ENCODE results near the gene IL2RA.
"Not testable (repeated sequence)": the region's sequence is repeated elsewhere in the genome, so short reads cannot be mapped to it uniquely, and the experiment has no call there.

IL2RA gene

DNA sequence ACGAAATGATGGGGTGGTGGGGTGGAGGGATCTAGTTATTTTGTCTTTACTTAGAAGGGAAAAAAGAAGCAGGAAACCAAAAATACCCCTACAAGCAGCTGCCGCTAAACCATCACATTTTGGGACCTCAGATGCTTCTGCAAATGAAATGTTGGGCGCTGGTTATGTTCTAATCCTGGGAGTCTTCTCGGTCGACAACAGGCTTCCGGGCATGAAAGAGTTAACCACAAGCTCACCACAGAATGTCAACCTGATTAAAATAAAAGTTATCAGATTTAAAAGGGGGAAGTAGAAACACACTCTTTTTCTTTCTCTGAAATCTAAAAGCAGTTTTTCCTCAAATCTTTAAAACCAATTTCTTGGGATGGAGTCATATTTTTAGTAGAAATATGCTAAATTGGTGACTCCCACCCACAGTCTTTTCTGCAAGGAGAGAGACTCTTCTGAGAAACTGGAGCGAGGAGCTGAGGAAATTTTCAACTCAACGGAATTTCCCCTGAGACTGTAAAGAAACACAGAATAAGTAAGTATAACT lies 16.8 kb downstream of the IL2RA start:
- Mint-ChIP-seq H3K27ac (peak overlapping the region; percentile 99), H3K4me3 (peak overlapping the region; percentile 73), H3K4me1 (ENCODE audit: low read depth) (peaks cover 89% of the 10 kb centered on the region), H3K9me3 (no peaks in the 10 kb centered on the region), H3K36me3 (ENCODE audit: low read depth) (peaks cover 96% of the 10 kb centered on the region), H3K27me3 (no peaks in the 10 kb centered on the region)
- DNase-seq = peak; percentile 44

DNA sequence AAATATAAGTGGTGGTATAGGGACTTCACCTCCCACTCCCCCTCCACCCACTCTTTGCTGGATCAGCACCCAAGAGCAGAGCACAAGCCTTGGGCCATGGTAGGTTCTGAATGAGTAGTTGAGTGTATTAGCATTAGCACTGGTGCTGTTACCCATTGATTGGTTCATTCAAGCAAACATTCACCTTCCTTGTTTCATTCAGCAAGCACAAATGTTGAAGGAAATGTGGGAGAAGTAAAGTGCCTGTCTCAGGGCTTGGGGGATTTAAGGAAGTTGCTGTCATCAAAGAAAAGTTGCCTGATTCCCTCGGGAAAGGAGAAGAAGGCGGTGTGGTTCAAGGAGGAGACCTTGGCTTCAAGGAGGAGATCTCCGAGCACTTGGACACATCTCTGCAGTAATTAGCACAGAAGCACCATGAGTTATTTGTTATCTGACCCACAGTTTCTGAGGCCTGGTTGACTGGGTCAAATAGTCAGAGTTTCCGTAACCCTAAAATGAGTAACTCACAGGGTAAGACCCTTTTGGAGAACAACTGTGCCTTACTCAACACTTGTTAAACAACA lies 17.3 kb downstream of the IL2RA start:
- peaks cover 96% of the 10 kb centered on the region for H3K36me3 Mint-ChIP-seq (ENCODE audit: low read depth)
- H3K4me3 Mint-ChIP-seq = peak overlapping the region; percentile 73
- peak overlapping the region; percentile 99 for H3K27ac Mint-ChIP-seq
- H3K27me3 Mint-ChIP-seq = no peaks in the 10 kb centered on the region
- no peaks in the 10 kb centered on the region for H3K9me3 Mint-ChIP-seq
- peaks cover 89% of the 10 kb centered on the region for H3K4me1 Mint-ChIP-seq (ENCODE audit: low read depth)
- DNase-seq = peak; percentile 42

DNA sequence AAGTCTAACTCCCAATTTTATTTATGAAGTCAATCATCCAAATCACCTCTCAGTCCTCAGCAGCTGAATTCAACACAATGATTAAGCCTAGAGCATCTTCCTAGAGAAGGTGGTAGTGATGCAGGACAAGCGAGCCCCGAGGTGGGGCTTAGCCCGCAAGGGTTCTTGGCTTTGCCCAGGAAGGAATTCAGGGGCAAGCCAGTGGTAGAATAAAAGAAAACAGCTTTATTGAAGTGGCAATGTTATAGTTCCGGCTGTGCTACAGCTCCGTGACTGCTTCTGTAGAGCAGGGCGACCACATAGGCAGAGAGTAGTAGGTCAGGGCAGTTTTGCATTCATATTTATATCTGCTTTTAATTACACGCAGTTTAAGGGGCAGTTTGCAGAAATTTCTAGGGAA lies 18.1 kb downstream of the IL2RA start:
- Mint-ChIP-seq H3K9me3 (no peaks in the 10 kb centered on the region), H3K27me3 (no peaks in the 10 kb centered on the region), H3K36me3 (ENCODE audit: low read depth) (peaks cover 96% of the 10 kb centered on the region), H3K27ac (peak overlapping the region; percentile 99), H3K4me1 (ENCODE audit: low read depth) (peaks cover 89% of the 10 kb centered on the region), H3K4me3 (peak overlapping the region; percentile 73)
- no peak for DNase-seq

DNA sequence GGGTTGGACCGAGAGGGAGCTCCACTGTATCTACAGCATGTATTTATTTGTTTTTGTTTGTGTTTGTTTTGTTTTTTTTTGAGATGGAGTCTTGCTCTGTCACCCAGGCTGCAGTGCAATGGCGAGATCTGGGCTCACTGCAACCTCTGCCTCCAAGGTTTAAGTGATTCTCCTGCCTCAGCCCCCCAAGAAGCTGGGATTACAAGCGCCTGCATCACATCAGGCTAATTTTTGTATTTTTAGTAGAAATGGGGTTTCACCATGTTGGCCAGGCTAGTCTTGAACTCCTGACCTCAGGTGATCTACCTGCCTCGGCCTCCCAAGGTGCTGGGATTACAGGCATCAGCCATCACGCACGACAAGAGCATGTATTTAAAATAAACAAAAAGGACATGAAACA lies 18.8 kb downstream of the IL2RA start:
- H3K9me3 Mint-ChIP-seq, H3K27me3 Mint-ChIP-seq: not testable (repeated sequence)
- H3K27ac Mint-ChIP-seq = peak overlapping the region; percentile 82
- peaks cover 96% of the 10 kb centered on the region for H3K36me3 Mint-ChIP-seq (ENCODE audit: low read depth)
- peak; percentile 25 for DNase-seq
- peaks cover 89% of the 10 kb centered on the region for H3K4me1 Mint-ChIP-seq (ENCODE audit: low read depth)
- H3K4me3 Mint-ChIP-seq = peak overlapping the region; percentile 25

DNA sequence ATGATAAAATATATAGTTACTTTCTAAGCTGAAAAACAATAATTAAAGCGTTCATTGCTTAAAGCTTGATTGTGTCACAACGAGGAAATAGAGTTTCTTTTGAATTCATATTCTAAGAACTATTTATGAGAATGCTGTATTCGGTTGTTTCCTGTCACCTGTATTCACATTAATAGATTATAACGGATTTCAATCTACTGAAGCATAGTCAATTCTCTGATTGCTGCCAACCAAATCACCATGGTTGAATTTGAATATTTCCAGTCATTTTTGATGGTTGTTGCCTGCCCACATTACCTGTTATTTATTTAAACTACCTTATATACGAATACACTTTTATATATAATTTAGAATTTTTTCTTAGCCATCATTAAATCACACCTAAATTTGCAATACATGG lies 22.0 kb downstream of the IL2RA start:
- no peaks in the 10 kb centered on the region for H3K27me3 Mint-ChIP-seq
- peaks cover 99% of the 10 kb centered on the region for H3K36me3 Mint-ChIP-seq (ENCODE audit: low read depth)
- no peak overlapping the region for H3K4me3 Mint-ChIP-seq
- no peak for DNase-seq
- no peaks in the 10 kb centered on the region for H3K9me3 Mint-ChIP-seq
- H3K27ac Mint-ChIP-seq = peak overlapping the region; percentile 89
- peaks cover 92% of the 10 kb centered on the region for H3K4me1 Mint-ChIP-seq (ENCODE audit: low read depth)

DNA sequence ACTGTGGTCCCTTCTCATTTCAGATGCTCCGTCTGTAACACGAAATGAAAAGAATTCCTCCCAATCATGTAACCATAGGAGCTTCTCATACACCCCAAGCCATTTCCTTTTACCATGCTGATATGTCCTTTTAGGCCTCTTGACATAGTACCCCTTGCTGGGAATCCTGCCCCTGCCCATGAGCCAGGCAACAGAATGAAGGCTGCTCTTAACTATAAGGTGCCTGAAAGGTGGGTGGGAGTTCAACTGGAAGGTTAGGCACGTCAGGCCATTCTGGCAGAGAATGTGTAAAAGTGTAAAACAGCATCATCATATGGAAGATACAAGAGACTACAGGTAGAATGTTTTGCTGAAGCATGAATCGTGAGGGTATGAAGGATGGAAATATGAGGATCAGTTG lies 22.5 kb downstream of the IL2RA start:
- Mint-ChIP-seq H3K27ac (peak overlapping the region; percentile 89), H3K4me1 (ENCODE audit: low read depth) (peaks cover 91% of the 10 kb centered on the region), H3K36me3 (ENCODE audit: low read depth) (peaks cover 99% of the 10 kb centered on the region), H3K27me3 (no peaks in the 10 kb centered on the region), H3K4me3 (peak overlapping the region; percentile 32), H3K9me3 (no peaks in the 10 kb centered on the region)
- DNase-seq = peak; percentile 29

DNA sequence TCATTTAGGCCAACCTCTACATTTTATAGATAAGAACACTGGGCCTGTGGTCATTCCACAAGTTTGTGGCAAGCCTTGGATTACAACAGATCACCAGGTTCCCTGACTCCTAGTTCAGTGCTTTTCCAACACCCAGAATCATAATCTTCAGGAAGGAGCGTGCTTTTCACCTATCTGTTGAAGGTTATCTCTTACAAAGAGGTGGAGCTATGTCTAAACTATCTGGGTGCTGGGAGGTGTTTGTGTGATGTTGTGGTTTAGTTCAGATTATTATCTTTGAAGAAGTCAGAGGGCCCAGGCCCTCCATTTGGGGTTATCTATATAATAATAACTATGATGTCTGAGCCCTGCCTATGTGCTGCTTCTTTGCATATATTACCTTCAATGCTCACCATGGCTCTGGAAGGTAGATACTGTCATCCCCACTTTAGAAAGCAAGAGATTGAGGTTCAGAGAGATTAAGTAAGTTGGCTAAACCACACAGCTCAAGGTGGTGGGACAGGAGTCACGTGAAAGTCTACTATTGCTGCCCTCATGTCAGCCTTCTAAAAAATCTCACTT lies 24.0 kb downstream of the IL2RA start:
- peak overlapping the region; percentile 89 for H3K27ac Mint-ChIP-seq
- no peaks in the 10 kb centered on the region for H3K9me3 Mint-ChIP-seq
- no peaks in the 10 kb centered on the region for H3K27me3 Mint-ChIP-seq
- H3K36me3 Mint-ChIP-seq (ENCODE audit: low read depth) = peaks cover 100% of the 10 kb centered on the region
- no peak for DNase-seq
- peaks cover 90% of the 10 kb centered on the region for H3K4me1 Mint-ChIP-seq (ENCODE audit: low read depth)
- H3K4me3 Mint-ChIP-seq = peak overlapping the region; percentile 36

DNA sequence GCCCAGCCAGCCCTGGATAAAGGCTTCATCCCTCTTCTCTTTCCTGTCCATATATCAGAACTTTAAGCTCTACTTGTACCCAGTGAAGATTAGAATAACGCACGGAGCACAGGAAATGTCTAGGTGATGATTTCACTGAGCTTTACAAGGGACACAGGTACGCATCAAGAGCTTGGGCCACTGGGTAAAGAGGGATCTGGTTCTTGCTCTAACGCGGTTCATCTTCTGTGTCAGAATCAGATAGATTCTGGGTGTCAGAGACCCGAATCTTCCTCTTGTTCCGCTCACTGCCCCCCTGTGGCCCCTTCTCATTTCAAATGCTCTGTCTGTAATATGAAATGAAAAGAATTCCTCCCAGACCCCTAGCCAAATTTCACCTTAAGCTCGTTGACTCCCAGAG lies 24.7 kb downstream of the IL2RA start:
- peaks cover 100% of the 10 kb centered on the region for H3K36me3 Mint-ChIP-seq (ENCODE audit: low read depth)

DNA sequence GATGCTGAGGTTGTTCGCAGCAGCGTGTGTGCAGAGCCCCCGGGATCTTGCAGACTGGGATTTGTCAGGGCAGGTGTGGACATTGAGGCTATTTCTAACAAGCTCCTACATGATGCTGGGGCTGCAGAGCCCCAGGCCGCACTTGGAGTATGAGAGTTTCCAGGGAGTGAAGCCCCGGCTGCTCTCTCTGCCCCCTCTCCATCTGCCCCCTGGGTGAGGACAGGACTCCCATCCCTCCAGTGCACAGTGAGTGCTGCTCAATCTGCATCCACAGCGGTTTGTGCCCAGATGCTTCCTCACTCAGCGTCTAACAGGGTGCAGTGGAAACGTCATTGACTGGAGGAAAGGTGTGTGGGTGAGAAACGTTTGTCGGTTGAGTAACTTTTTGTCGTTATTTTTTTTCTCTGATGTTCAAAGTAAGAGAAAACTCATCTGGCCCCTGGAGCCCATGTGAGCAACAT lies 25.3 kb downstream of the IL2RA start:
- Mint-ChIP-seq H3K27me3 (no peaks in the 10 kb centered on the region), H3K9me3 (no peaks in the 10 kb centered on the region), H3K36me3 (ENCODE audit: low read depth) (peaks cover 99% of the 10 kb centered on the region), H3K27ac (peak overlapping the region; percentile 89), H3K4me3 (peak overlapping the region; percentile 36), H3K4me1 (ENCODE audit: low read depth) (peaks cover 85% of the 10 kb centered on the region)
- DNase-seq = peak; percentile 52

More for the DNA sequence above, 24.7 kb downstream of the IL2RA start:
- Mint-ChIP-seq H3K27ac (peak overlapping the region; percentile 89), H3K9me3 (no peaks in the 10 kb centered on the region), H3K4me1 (ENCODE audit: low read depth) (peaks cover 87% of the 10 kb centered on the region), H3K4me3 (peak overlapping the region; percentile 36), H3K27me3 (no peaks in the 10 kb centered on the region)
- DNase-seq = peak; percentile 28

DNA sequence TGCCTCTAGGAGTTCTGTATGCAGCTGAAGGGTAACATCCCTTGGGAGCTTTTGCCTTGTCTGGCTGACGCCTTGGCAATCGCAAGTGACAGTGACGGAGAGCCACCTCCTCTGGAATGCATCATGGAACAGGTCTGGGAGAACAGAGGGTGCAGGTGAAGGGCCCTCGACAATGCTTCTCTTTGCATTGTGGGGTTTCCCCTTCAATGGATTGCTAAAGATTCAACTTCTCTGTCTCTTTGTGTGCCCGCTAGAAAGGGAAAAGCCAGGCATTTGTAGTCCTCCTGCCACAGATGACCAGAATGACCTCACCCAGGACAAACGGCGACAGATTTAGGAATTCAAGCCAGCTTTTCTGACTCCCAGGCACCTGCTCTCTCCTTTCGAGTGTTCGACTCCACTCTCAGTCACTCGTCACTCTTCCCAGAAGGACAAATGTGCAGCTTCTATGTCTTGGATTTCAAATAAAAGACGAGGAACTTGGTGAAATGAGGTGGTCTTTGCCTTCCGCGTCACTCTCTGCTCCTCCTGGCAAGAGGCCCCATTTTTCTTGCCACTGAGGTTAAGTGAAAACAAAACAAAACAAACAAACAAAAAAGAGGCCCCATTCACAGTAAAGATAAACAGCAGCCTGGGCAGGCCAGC lies 26.1 kb downstream of the IL2RA start:
- H3K4me3 Mint-ChIP-seq = no peak overlapping the region
- peaks cover 81% of the 10 kb centered on the region for H3K4me1 Mint-ChIP-seq (ENCODE audit: low read depth)
- peaks cover 96% of the 10 kb centered on the region for H3K36me3 Mint-ChIP-seq (ENCODE audit: low read depth)
- peaks cover under 1% of the 10 kb centered on the region for H3K9me3 Mint-ChIP-seq
- H3K27me3 Mint-ChIP-seq = no peaks in the 10 kb centered on the region
- peak; percentile 34 for DNase-seq
- peak overlapping the region; percentile 89 for H3K27ac Mint-ChIP-seq

DNA sequence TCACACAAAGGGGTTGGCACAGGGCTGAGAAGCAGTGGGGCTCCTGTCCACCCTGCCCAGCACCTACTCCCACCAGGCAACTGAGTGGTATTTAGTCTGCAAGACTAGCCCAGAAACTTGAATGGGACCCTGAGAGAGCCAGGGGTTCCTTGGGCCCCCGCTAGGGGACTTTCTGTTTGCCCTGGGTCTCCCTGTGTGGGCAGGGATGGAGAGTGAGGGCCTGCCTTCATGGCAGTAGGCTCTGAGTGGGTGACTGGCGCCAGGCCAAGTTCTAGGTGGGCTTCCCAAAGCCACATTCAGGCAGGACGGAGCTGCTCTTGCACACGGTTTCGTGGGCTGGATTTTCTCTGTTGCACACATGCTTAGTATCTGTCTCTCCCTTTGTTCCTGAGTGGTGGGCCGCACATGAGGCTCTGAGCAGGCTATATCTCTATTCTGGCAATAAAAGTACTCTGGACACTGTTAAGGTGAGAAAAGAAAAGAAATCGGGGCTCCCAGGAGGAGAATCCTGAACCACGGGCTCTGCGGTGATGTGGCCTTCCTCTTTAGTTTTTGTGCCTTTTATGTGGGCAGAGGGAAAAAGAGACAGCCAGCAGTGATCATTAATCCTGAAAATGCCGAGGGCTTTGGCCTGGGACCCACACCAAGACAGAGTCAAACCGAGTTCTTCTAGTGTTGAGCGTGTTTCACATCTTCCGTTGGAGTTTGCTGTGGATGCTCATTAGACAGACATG lies 26.9 kb downstream of the IL2RA start:
- no peak overlapping the region for H3K4me3 Mint-ChIP-seq
- DNase-seq = peak; percentile 41
- H3K4me1 Mint-ChIP-seq (ENCODE audit: low read depth) = peaks cover 75% of the 10 kb centered on the region
- no peaks in the 10 kb centered on the region for H3K27me3 Mint-ChIP-seq
- peak overlapping the region; percentile 89 for H3K27ac Mint-ChIP-seq
- peaks cover 6% of the 10 kb centered on the region for H3K9me3 Mint-ChIP-seq
- H3K36me3 Mint-ChIP-seq (ENCODE audit: low read depth) = peaks cover 96% of the 10 kb centered on the region

DNA sequence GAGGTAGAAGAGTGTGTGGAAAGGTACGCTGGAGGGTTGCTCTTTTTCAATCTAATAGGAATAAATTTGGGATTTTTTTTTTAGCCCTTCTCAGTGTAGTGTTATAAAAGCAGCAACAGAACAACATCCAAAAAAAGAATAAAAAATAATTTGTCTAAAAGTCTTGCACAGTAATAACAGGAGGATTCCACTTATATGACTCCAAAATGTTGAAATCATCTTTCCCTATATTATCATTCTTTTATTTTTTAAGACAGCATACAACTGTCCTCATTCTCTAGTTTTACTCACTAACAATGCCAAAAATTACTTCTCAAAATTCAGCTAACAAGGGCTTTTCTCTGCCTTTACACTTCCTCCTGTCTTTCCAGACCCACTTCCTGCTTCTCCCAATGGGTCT lies 27.8 kb downstream of the IL2RA start:
- Mint-ChIP-seq H3K4me1 (ENCODE audit: low read depth) (peaks cover 70% of the 10 kb centered on the region), H3K4me3 (no peak overlapping the region), H3K9me3 (peaks cover 10% of the 10 kb centered on the region), H3K27ac (peak overlapping the region; percentile 89), H3K27me3 (no peaks in the 10 kb centered on the region), H3K36me3 (ENCODE audit: low read depth) (peaks cover 96% of the 10 kb centered on the region)
- no peak for DNase-seq

DNA sequence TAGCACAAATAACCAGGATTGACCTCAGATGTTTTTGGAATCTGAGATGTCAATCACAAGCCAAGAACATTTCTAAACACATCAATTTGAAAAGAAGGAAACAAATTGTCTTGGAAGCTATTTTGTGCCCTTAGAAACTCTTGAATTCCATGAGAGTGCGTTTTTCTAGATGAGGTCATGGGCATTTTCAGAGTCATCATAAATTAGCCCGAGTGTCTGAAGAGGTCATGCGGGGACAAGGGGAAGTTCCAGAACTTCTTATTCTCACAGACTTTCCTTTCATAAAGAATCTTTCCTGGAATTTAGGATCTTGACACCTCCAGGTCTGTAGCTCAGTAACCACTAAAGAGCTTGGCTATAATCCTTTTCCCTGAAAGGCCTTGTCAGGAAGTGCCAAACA lies 28.2 kb downstream of the IL2RA start:
- no peak overlapping the region for H3K4me3 Mint-ChIP-seq
- H3K27ac Mint-ChIP-seq = peak overlapping the region; percentile 89
- H3K9me3 Mint-ChIP-seq = peaks cover 10% of the 10 kb centered on the region
- no peak for DNase-seq
- H3K4me1 Mint-ChIP-seq (ENCODE audit: low read depth) = peaks cover 66% of the 10 kb centered on the region
- peaks cover 95% of the 10 kb centered on the region for H3K36me3 Mint-ChIP-seq (ENCODE audit: low read depth)
- H3K27me3 Mint-ChIP-seq = no peaks in the 10 kb centered on the region

DNA sequence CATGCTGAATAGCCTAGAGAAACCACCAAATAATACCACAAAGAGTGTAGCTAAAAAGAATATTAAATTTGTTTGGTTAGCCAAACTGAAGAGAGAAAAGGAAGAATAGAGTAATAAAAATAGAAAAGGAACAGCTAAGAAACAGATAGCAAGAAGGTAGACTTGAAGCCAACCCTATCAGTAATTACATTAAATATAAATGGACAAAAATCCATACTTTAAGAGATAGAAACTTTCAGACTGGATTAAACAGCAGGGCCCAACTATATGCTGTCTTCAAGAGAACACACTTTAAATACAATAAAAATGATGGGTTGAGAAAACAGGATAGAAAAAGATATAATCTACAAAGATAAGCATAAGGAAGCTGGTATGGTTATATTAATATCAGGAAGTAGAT lies 31.2 kb downstream of the IL2RA start:
- H3K36me3 Mint-ChIP-seq (ENCODE audit: low read depth) = peaks cover 93% of the 10 kb centered on the region
- DNase-seq = no peak

More for the DNA sequence above, 31.2 kb downstream of the IL2RA start:
- Mint-ChIP-seq H3K27ac (peak overlapping the region; percentile 55), H3K4me3 (no peak overlapping the region), H3K4me1 (ENCODE audit: low read depth) (peaks cover 53% of the 10 kb centered on the region), H3K9me3 (peaks cover 10% of the 10 kb centered on the region), H3K27me3 (no peaks in the 10 kb centered on the region)
